HG02678 (cell line): ENCODE results near the gene MAP4K4.
"Not testable (repeated sequence)": the region's sequence is repeated elsewhere in the genome, so short reads cannot be mapped to it uniquely, and the experiment has no call there.

Source experiments
- ATAC-seq: cut with Tn5 transposase; IDR thresholded peaks from one replicate; pipeline ENCODE4 v1.9.1; 2021; ENCODE audit warnings: mild to moderate bottlenecking, moderate library complexity; ENCODE audit not compliant: unreplicated experiment

Gene MAP4K4

GRCh38 chr2:101766337-101766736, 68.8 kb downstream of the MAP4K4 start:
- no peak for ATAC-seq

GRCh38 chr2:101766871-101767739, 69.6 kb downstream of the MAP4K4 start:
- ATAC-seq, result no peak

- ATAC-seq, result no peak
These were observed 71.2 kb downstream of the MAP4K4 start for GRCh38 chr2:101768556-101769220.

- ATAC-seq, result not testable (repeated sequence)
These were observed 72.2 kb downstream of the MAP4K4 start for GRCh38 chr2:101769726-101770125.

GRCh38 chr2:101770726-101771125, 73.2 kb downstream of the MAP4K4 start:
- ATAC-seq, result peak; percentile 80

GRCh38 chr2:101771227-101771902, 73.9 kb downstream of the MAP4K4 start:
- ATAC-seq, result no peak

GRCh38 chr2:101771910-101772321, 74.4 kb downstream of the MAP4K4 start:
- ATAC-seq, result no peak

- no peak for ATAC-seq
These were observed 75.6 kb downstream of the MAP4K4 start for GRCh38 chr2:101773137-101773536.

- ATAC-seq, result not testable (repeated sequence)
These were observed 76.5 kb downstream of the MAP4K4 start for GRCh38 chr2:101773961-101774360.

- no peak for ATAC-seq
These were observed 77.6 kb downstream of the MAP4K4 start for GRCh38 chr2:101775092-101775491.

- no peak for ATAC-seq
These were observed 78.1 kb downstream of the MAP4K4 start for GRCh38 chr2:101775636-101776035.

GRCh38 chr2:101776172-101777043, 78.9 kb downstream of the MAP4K4 start:
- ATAC-seq, result no peak

GRCh38 chr2:101777337-101777736, 79.8 kb downstream of the MAP4K4 start:
- ATAC-seq, result no peak

- ATAC-seq, result no peak
These were observed 80.6 kb downstream of the MAP4K4 start for GRCh38 chr2:101778102-101778501.

GRCh38 chr2:101779190-101779589, 81.7 kb downstream of the MAP4K4 start:
- ATAC-seq, result no peak

GRCh38 chr2:101779656-101780055, 82.1 kb downstream of the MAP4K4 start:
- ATAC-seq, result no peak

GRCh38 chr2:101781326-101781725, 83.8 kb downstream of the MAP4K4 start:
- ATAC-seq, result peak; percentile 37

GRCh38 chr2:101781791-101782426, 84.4 kb downstream of the MAP4K4 start:
- peak; percentile 48 for ATAC-seq

- no peak for ATAC-seq
These were observed 84.9 kb downstream of the MAP4K4 start for GRCh38 chr2:101782427-101782792.

- no peak for ATAC-seq
These were observed 89.6 kb downstream of the MAP4K4 start for GRCh38 chr2:101787097-101787496.
